Suprapubic skin (tissue), 3 donors: ENCODE measurements around the gene SPC24.

Experiments used
- CTCF ChIP-seq, 2 donors: fragments of 200-600 bp in 1 of 2; fragments of 450-650 bp in 1 of 2; sonication (generic) in 1 of 2; IDR thresholded peaks; one replicate each; pipeline ENCODE4 v1.5.1; 2016 to 2019; ENCODE audit warnings: antibody characterized with exemption in 2 of 2, mild to moderate bottlenecking in 1 of 2, moderate library complexity in 1 of 2
- EP300 ChIP-seq: sonication (generic); formaldehyde crosslinking; IDR thresholded peaks from one replicate; pipeline ENCODE4 v1.6.1; 2017; ENCODE audit warnings: antibody characterized with exemption
- POLR2A ChIP-seq, 2 donors: fragments of 450-650 bp; IDR thresholded peaks; one replicate each; pipeline ENCODE4 v1.6.1; 2017; ENCODE audit warnings: antibody characterized with exemption in 2 of 2, mild to moderate bottlenecking in 2 of 2, moderate library complexity in 2 of 2

DNA sequence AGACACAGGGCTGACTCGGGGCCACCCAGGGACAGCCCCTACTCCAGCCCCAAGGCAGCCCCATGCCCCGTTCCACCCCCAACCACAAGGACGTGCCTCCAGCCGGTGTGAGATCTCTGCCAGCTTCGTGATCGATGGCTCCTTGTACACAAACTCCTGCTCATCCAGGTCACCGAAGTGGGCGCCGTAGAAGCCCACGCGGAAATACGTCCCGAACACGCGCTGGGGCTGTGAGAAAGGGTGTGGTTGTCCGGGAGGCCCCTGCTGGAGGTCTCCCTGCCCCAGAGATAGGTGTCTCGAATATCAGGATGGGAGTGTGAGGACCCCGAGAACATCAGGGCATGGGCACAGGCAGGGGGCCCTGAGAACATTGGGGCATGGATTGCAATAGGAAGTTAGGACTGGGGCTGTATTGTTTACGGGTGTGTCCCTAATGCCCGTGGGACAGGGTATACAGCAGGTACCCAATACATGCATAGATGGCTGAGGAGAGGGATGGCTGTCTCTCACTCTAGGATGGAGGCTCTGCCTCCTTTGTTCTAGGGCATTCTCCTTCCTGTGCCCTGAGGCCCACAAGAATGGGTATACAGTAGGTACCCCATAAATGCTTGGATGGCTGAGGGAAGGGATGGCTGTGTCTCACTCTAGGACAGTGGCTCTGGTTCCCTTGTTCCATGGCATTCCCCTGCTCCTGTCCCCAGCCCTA lies 47.1 kb upstream of the SPC24 start:
- TF ChIP-seq CTCF (IDR thresholded peaks at IDR 0.05) (no peak), POLR2A (IDR thresholded peaks at IDR 0.05) (no peak), EP300 (no peak)
